HG03097 (cell line): ENCODE results near the gene AHCYL2.
"Not testable (repeated sequence)": the region's sequence is repeated elsewhere in the genome, so short reads cannot be mapped to it uniquely, and the experiment has no call there.

Experiments
- ATAC-seq: cut with Tn5 transposase; IDR thresholded peaks from one replicate; pipeline ENCODE4 v1.9.1; 2021; ENCODE audit not compliant: unreplicated experiment, low FRiP score

Gene AHCYL2

GRCh38 chr7:129405527-129405926, 180.7 kb downstream of the AHCYL2 start:
- ATAC-seq, result no peak

GRCh38 chr7:129410238-129410637, 185.4 kb downstream of the AHCYL2 start:
- ATAC-seq, result not testable (repeated sequence)

GRCh38 chr7:129412501-129412900, 187.7 kb downstream of the AHCYL2 start:
- no peak for ATAC-seq

GRCh38 chr7:129417073-129417472, 192.2 kb downstream of the AHCYL2 start:
- ATAC-seq, result no peak

- no peak for ATAC-seq
Measured at GRCh38 chr7:129421717-129422250, 197.0 kb downstream of the AHCYL2 start.

- ATAC-seq, result no peak
Measured at GRCh38 chr7:129422727-129423126, 197.9 kb downstream of the AHCYL2 start.

GRCh38 chr7:129423700-129424410, 199.0 kb downstream of the AHCYL2 start:
- ATAC-seq, result no peak

GRCh38 chr7:129426482-129426881, 201.7 kb downstream of the AHCYL2 start:
- no peak for ATAC-seq

- no peak for ATAC-seq
Measured at GRCh38 chr7:129427526-129428045, 202.8 kb downstream of the AHCYL2 start.

- ATAC-seq, result no peak
Measured at GRCh38 chr7:129431911-129432643, 207.2 kb downstream of the AHCYL2 start.

- ATAC-seq, result peak; percentile 90
Measured at GRCh38 chr7:129433847-129434674, 209.2 kb downstream of the AHCYL2 start, which contains the start of gene STRIP2. Gene STRIP2, plus strand, starts transcription at chr7:129434432. Its CDS starts 41 bp downstream, at chr7:129434473.

- no peak for ATAC-seq
Measured at GRCh38 chr7:129434675-129435318, 210.0 kb downstream of the AHCYL2 start.

- ATAC-seq, result no peak
Measured at GRCh38 chr7:129435414-129435829, 210.6 kb downstream of the AHCYL2 start.

GRCh38 chr7:129436335-129436923, 211.6 kb downstream of the AHCYL2 start:
- ATAC-seq, result no peak

- ATAC-seq, result no peak
Measured at GRCh38 chr7:129437190-129437589, 212.4 kb downstream of the AHCYL2 start.

GRCh38 chr7:129438281-129438838, 213.5 kb downstream of the AHCYL2 start:
- no peak for ATAC-seq

- no peak for ATAC-seq
Measured at GRCh38 chr7:129438839-129439651, 214.2 kb downstream of the AHCYL2 start.

GRCh38 chr7:129439963-129440625, 215.3 kb downstream of the AHCYL2 start:
- no peak for ATAC-seq
